Ishikawa (cell line): ENCODE results near the gene SH2D4B.

Experiments
- CEBPB ChIP-seq: IDR thresholded peaks from 2 replicates; pipeline ENCODE4 v1.6.1; 2012
- CREB1 ChIP-seq: IDR thresholded peaks from 2 replicates; pipeline ENCODE4 v1.6.1; 2012; ENCODE audit warnings: low read depth
- EGR1 ChIP-seq: IDR thresholded peaks from 2 replicates; pipeline ENCODE4 v1.6.1; 2012
- EP300 ChIP-seq: IDR thresholded peaks from 2 replicates; pipeline ENCODE4 v1.6.1; 2012; ENCODE audit warnings: borderline replicate concordance
- FOXM1 ChIP-seq: IDR thresholded peaks from 2 replicates; pipeline ENCODE4 v1.6.1; 2012; ENCODE audit warnings: low read depth, borderline replicate concordance
- NFIC ChIP-seq: IDR thresholded peaks from 2 replicates; pipeline ENCODE4 v1.6.1; 2012
- RAD21 ChIP-seq: IDR thresholded peaks from 2 replicates; pipeline ENCODE4 v1.6.1; 2012; ENCODE audit warnings: low read depth
- REST ChIP-seq: IDR thresholded peaks from 2 replicates; pipeline ENCODE4 v1.6.1; 2012; ENCODE audit warnings: low read depth, mild to moderate bottlenecking
- TAF1 ChIP-seq: IDR thresholded peaks from 2 replicates; pipeline ENCODE4 v1.6.1; 2012; ENCODE audit warnings: low read depth, mild to moderate bottlenecking
- TCF12 ChIP-seq: IDR thresholded peaks from 2 replicates; pipeline ENCODE4 v1.6.1; 2012; ENCODE audit warnings: low read depth
- TEAD4 ChIP-seq: IDR thresholded peaks from 2 replicates; pipeline ENCODE4 v1.6.1; 2012
- USF1 ChIP-seq: IDR thresholded peaks from 2 replicates; pipeline ENCODE4 v1.6.1; 2012
- YY1 ChIP-seq: IDR thresholded peaks from 2 replicates; pipeline ENCODE4 v1.6.1; 2012; ENCODE audit warnings: low read depth
- ZBTB7A ChIP-seq: IDR thresholded peaks from 2 replicates; pipeline ENCODE4 v1.6.1; 2012; ENCODE audit warnings: low read depth
- TF ChIP-seq, protein P1 (sequence below): IDR thresholded peaks from 2 replicates; pipeline ENCODE4 v1.6.1; 2012

Gene SH2D4B

DNA sequence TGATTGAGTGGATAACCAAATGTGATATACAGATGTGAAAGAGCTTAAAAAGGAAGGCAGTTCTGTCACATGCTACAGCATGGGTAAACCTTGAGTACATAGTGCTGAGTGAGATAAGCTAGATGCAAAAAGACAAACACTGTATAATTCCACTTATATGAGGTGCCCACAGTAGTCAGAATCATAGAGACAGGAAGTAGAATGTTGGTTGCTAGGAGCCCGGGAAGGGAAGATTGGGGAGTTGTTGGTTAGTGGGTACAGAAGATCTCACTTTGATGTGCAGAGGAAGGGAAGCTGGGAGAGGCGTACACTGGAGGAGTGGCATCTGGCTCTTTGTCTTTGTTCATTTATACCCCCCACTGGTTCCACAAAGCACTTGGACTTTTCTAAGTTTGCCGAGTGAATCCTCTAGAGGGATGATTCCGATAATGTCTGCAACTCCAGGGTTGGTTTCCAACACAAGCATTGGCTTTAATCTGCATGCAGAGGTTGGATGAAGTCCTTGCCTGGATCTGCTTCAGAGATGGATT is 44.1 kb upstream of the SH2D4B start:
- TF ChIP-seq TEAD4 (no peak), CEBPB (no peak), USF1 (no peak), YY1 (no peak), TCF12 (no peak), REST (no peak), FOXM1 (no peak), TAF1 (no peak), ZBTB7A (no peak), NFIC (no peak), EGR1 (no peak), CREB1 (no peak), RAD21 (no peak), EP300 (no peak)
- TF ChIP-seq, protein P1, sequence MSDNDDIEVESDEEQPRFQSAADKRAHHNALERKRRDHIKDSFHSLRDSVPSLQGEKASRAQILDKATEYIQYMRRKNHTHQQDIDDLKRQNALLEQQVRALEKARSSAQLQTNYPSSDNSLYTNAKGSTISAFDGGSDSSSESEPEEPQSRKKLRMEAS: no peak

GRCh38 chr10:80496555-80497172 is 41.0 kb upstream of the SH2D4B start:
- TF ChIP-seq NFIC (no peak), ZBTB7A (no peak), CREB1 (no peak), TCF12 (no peak), USF1 (no peak), TAF1 (no peak), REST (no peak), FOXM1 (no peak), EGR1 (no peak), YY1 (no peak), EP300 (no peak), CEBPB (no peak), RAD21 (no peak), TEAD4 (no peak)
- TF ChIP-seq, protein P1: no peak

DNA sequence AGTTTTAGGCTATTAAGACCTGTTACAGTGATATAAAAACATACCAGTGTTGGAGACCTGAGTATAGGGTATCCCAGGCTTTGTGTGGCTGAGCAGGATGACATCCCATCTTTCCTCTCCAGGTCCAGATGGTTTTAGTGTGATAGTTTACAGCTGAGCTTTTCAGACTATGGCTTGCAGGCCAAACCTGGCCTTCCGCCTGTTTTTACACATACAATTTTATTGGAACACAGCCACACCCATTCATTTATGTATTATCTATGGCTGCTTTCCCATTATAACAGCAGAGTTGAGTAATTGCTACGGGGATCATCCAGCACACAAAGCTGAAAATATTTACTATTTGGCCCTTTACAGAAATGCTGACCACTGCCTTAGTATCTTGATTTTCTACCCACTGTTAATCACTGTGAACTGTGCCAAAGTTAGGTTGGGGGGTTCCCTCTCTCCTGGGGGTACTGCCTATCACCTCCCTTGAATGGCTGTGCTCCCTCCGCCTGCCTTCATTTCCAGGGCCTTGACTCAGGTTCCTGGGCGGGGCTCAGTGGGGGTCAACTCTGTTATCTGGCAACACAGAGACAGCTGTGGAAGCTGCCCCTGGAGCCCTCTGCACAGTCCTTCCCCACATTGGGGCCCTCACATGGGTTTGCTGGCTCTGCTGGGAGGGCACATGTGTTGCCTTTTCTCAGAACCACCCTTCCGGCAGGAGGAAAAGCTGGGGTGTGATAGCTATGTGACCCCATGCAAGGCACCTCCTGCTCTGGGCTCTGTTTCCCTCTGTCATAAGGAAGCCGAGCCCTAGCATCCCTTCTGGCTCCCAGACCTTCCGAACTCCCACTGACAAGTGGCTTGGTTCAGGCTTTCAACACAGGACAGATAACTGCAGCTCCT is 40.3 kb upstream of the SH2D4B start:
- TF ChIP-seq CREB1 (no peak), EGR1 (no peak), TAF1 (no peak), USF1 (no peak), FOXM1 (no peak)

DNA sequence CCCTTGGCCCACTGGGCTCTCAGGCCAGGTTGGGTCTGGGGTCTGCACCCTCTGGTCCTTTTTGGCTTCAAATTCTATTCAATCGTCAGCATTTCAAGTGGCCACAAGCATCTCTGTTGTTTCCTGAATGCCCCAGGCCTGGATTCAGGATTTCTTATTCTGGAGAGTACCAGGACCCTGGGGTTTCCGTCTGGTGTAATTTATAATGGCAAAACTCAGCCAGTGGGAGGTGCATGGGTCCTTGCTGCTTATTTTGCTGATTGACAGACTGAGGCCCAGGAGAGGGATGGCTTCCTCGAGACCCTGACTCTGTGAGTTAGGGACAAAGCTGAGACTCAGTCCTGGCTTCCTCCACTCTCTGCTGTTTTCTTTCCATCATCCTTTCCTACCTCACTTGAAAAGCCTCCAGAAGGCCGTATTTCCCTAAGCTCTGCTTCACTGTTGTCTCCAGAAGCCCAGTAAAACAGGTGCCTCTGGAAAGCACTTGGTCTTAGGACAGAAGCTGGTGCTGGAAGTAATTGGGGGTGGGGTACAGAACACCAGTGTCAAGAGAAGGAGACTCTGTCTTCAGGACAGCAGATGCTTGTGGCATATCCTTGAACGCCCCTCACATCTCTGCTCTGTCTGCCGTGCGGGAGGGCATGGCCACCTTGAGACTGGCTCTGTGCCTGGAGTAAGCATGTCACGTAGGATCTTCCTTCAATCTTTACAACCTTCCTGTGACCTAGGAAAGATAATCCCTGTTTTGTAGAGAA is 39.4 kb upstream of the SH2D4B start:
- TF ChIP-seq YY1 (no peak), RAD21 (no peak), ZBTB7A (peak; percentile 54; the same call in 1 of the 2 replicates), CREB1 (no peak), EP300 (no peak)
